Measurements from ENCODE around the gene HEBP1.

The HEBP1 gene

GRCh38 chr12:13023811-13024530 is 23.9 kb upstream of the HEBP1 start:
- DNase-seq (ENCODE audit: low read depth): no peak

GRCh38 chr12:13022851-13023271 is 22.8 kb upstream of the HEBP1 start:
- no peak for DNase-seq (ENCODE audit: low read depth)

- no peak for DNase-seq (ENCODE audit: low read depth)
These were observed 11.0 kb upstream of the HEBP1 start for GRCh38 chr12:13011098-13011497.

GRCh38 chr12:13008741-13009380 is 8.8 kb upstream of the HEBP1 start:
- no peak for DNase-seq (ENCODE audit: low read depth)

GRCh38 chr12:13007496-13008233 is 7.6 kb upstream of the HEBP1 start:
- DNase-seq (ENCODE audit: low read depth): no peak

- DNase-seq (ENCODE audit: low read depth): no peak
These were observed 5.6 kb upstream of the HEBP1 start for GRCh38 chr12:13005649-13006048.

GRCh38 chr12:13004986-13005385 is 4.9 kb upstream of the HEBP1 start:
- DNase-seq (ENCODE audit: low read depth): no peak

GRCh38 chr12:13004361-13004760 is 4.3 kb upstream of the HEBP1 start:
- no peak for DNase-seq (ENCODE audit: low read depth)

- DNase-seq (ENCODE audit: low read depth): no peak
These were observed 2.4 kb upstream of the HEBP1 start for GRCh38 chr12:13002301-13003097.

- DNase-seq (ENCODE audit: low read depth): no peak
These were observed 1.6 kb upstream of the HEBP1 start for GRCh38 chr12:13001775-13002040.

GRCh38 chr12:13000925-13001774 is 1.1 kb upstream of the HEBP1 start:
- no peak for DNase-seq (ENCODE audit: low read depth)

GRCh38 chr12:13000616-13000924 is 505 bp upstream of the HEBP1 start:
- DNase-seq (ENCODE audit: low read depth): no peak

- DNase-seq (ENCODE audit: low read depth): no peak
These were observed 650 bp downstream of the HEBP1 start for GRCh38 chr12:12999271-12999958.

- DNase-seq (ENCODE audit: low read depth): no peak
These were observed 1.8 kb downstream of the HEBP1 start for GRCh38 chr12:12998248-12998647.

GRCh38 chr12:12997734-12998133 is 2.3 kb downstream of the HEBP1 start:
- no peak for DNase-seq (ENCODE audit: low read depth)

- DNase-seq (ENCODE audit: low read depth): no peak
These were observed 2.9 kb downstream of the HEBP1 start for GRCh38 chr12:12997156-12997555.

GRCh38 chr12:12996209-12996608 is 3.9 kb downstream of the HEBP1 start:
- no peak for DNase-seq (ENCODE audit: low read depth)

- DNase-seq (ENCODE audit: low read depth): no peak
These were observed 5.0 kb downstream of the HEBP1 start for GRCh38 chr12:12995088-12995487.

GRCh38 chr12:12993367-12993766 is 6.7 kb downstream of the HEBP1 start:
- DNase-seq (ENCODE audit: low read depth): no peak

- DNase-seq (ENCODE audit: low read depth): no peak
These were observed 7.5 kb downstream of the HEBP1 start for GRCh38 chr12:12992418-12993130.
